Heart left ventricle (tissue), 13 donors: ENCODE data around the gene OPCML.

Source experiments
- CTCF ChIP-seq, 12 donors: fragments of 200-600 bp; sonication (generic) in 4 of 12; IDR thresholded peaks; one replicate each; pipeline versions ENCODE4 v1.5.0 to v1.8.0; 2018 to 2022; ENCODE audit warnings: antibody characterized with exemption in 12 of 12, mild to moderate bottlenecking in 5 of 12
- POLR2A ChIP-seq, 2 donors: fragments of 450-650 bp; IDR thresholded peaks; one replicate each; pipeline ENCODE4 v1.6.1; 2017; ENCODE audit warnings: antibody characterized with exemption in 2 of 2, mild to moderate bottlenecking in 2 of 2, moderate library complexity in 2 of 2
- donor health status: ischemic (EF 13 %, LVEDD 7.1; RV severe dilation, severe dysfunction).
- donor health status: DM: no; HTN: yes; CAD: no.
- donor health status: DM: no; HTN: no; CAD: no.
- donor health status: ischemic (EF 25% LVEDD 6.9; RV normal size, moderate dysfunction).
- donor health status: ischemic (EF 25% LVEDD 5.7; RV mildly dilated, moderate dysfunction).
- donor health status: ischemic (EF 35%, LVEDD 5.7; RV mildly dilated, moderate dysfunction).
- donor health status: nonischemic (EF 11% LVEDD 7.7; RV severe dilation, severe dysfunction).
- donor health status: DM: yes; HTN: yes; CAD: no.
- donor health status: PGD.
- donor health status: ischemic (EF 29% LVEDD 5.4; RV normal size, mild dysfunction).
- donor health status: nonischemic (EF 23%, LVEDD 6.1; RV moderate dilation, normal function).

GRCh38 chr11:133362156-133362555 is 170.1 kb downstream of the OPCML start:
- TF ChIP-seq CTCF (IDR thresholded peaks at IDR 0.05) (no peak), POLR2A (IDR thresholded peaks at IDR 0.05) (no peak)
